Neural cell (in vitro differentiated cells): Measurements from ENCODE around the gene P4HA2.

ENCODE experiments used
- EP300 ChIP-seq: fragments of 450-650 bp; conservative IDR thresholded peaks from 2 replicates; pipeline ENCODE4 v1.6.1; 2014; ENCODE audit warnings: antibody characterized with exemption, mild to moderate bottlenecking, moderate library complexity; ENCODE audit not compliant: poor library complexity, severe bottlenecking
- EZH2 ChIP-seq: fragments of 200-600, 300-800 bp; shearing (Covaris generic), sonication (generic); IDR thresholded peaks from 2 replicates; pipeline ENCODE4 v1.6.1; 2014; ENCODE audit warnings: antibody characterized with exemption, low read length, borderline replicate concordance, mild to moderate bottlenecking; ENCODE audit not compliant: insufficient read depth, poor library complexity, severe bottlenecking
- RAD21 ChIP-seq: fragments of 450-650 bp; conservative IDR thresholded peaks from 2 replicates; pipeline ENCODE4 v1.6.1; 2014; ENCODE audit warnings: antibody characterized with exemption, mild to moderate bottlenecking, moderate library complexity
- SMC3 ChIP-seq: fragments of 450-650 bp; conservative IDR thresholded peaks from 2 replicates; pipeline ENCODE4 v1.6.1; 2014; ENCODE audit warnings: antibody characterized with exemption, mild to moderate bottlenecking, moderate library complexity; ENCODE audit not compliant: poor library complexity
- TAF1 ChIP-seq: IDR thresholded peaks from 2 replicates; pipeline ENCODE4 v1.6.1; 2012; ENCODE audit warnings: low read depth
- TF ChIP-seq, protein P1 (sequence below): fragments of 450-650 bp; IDR thresholded peaks from 2 replicates; pipeline ENCODE4 v1.5.1; 2014; ENCODE audit warnings: antibody characterized with exemption, mild to moderate bottlenecking, moderate library complexity; ENCODE audit not compliant: poor library complexity, severe bottlenecking
- TF ChIP-seq, protein P2 (sequence below): IDR thresholded peaks from 2 replicates; pipeline ENCODE4 v1.6.1; 2012; ENCODE audit warnings: borderline replicate concordance

DNA sequence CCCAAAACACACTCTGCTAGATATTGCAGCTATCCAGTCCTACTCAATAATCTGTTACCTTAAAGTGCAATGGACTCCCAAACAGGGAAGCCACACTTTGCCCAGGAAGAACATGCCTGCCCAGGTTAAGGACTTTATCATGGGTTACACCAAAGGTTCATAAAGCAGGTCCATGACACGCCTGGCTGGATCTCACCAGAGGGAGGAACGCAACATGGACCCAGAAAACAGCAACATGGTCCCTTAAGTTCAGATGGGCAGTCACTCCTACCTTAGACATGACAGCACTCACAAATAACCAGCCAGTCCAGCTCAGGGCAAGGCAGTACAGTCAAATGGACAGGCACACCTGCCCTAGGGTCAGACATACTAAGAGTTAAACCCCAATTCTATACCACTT is 3.8 kb downstream of the P4HA2 start:
- TF ChIP-seq, protein P1, sequence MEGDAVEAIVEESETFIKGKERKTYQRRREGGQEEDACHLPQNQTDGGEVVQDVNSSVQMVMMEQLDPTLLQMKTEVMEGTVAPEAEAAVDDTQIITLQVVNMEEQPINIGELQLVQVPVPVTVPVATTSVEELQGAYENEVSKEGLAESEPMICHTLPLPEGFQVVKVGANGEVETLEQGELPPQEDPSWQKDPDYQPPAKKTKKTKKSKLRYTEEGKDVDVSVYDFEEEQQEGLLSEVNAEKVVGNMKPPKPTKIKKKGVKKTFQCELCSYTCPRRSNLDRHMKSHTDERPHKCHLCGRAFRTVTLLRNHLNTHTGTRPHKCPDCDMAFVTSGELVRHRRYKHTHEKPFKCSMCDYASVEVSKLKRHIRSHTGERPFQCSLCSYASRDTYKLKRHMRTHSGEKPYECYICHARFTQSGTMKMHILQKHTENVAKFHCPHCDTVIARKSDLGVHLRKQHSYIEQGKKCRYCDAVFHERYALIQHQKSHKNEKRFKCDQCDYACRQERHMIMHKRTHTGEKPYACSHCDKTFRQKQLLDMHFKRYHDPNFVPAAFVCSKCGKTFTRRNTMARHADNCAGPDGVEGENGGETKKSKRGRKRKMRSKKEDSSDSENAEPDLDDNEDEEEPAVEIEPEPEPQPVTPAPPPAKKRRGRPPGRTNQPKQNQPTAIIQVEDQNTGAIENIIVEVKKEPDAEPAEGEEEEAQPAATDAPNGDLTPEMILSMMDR, result no peak
- TF ChIP-seq EZH2 (no peak), TAF1 (no peak), SMC3 (no peak), EP300 (no peak), RAD21 (no peak)
- TF ChIP-seq, protein P2, sequence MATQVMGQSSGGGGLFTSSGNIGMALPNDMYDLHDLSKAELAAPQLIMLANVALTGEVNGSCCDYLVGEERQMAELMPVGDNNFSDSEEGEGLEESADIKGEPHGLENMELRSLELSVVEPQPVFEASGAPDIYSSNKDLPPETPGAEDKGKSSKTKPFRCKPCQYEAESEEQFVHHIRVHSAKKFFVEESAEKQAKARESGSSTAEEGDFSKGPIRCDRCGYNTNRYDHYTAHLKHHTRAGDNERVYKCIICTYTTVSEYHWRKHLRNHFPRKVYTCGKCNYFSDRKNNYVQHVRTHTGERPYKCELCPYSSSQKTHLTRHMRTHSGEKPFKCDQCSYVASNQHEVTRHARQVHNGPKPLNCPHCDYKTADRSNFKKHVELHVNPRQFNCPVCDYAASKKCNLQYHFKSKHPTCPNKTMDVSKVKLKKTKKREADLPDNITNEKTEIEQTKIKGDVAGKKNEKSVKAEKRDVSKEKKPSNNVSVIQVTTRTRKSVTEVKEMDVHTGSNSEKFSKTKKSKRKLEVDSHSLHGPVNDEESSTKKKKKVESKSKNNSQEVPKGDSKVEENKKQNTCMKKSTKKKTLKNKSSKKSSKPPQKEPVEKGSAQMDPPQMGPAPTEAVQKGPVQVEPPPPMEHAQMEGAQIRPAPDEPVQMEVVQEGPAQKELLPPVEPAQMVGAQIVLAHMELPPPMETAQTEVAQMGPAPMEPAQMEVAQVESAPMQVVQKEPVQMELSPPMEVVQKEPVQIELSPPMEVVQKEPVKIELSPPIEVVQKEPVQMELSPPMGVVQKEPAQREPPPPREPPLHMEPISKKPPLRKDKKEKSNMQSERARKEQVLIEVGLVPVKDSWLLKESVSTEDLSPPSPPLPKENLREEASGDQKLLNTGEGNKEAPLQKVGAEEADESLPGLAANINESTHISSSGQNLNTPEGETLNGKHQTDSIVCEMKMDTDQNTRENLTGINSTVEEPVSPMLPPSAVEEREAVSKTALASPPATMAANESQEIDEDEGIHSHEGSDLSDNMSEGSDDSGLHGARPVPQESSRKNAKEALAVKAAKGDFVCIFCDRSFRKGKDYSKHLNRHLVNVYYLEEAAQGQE, result no peak
